ENCODE measurements around the gene MTHFS. TPM values are rescaled to one million over a fixed set of nuclear protein-coding genes. Genes with fewer than 3 reads are reported as not detected.

MTHFS gene
- total RNA-seq, 4 donors from 2014 or later = 4.8 to 11.8 (median 9.9) TPM

- TF ChIP-seq POLR2A (IDR thresholded peaks at IDR 0.05) (no peak), CTCF (IDR thresholded peaks at IDR 0.05) (no peak)
- H3K4me3 ChIP-seq = no peak overlapping the region
- peaks cover 0 to 16% (median 6%) of the 10 kb centered on the region in 3 donors for H3K4me1 ChIP-seq
- H3K27ac ChIP-seq = no peak overlapping the region
- peaks cover 0 to 3% (median 0%) of the 10 kb centered on the region in 4 donors for H3K27me3 ChIP-seq
- 35 to 48% methylated on average over 3 of the region's 3 CpGs for whole genome bisulfite sequencing, 2 donors
- H3K9me3 ChIP-seq = no peaks in the 10 kb centered on the region
- no peaks in the 10 kb centered on the region for H3K36me3 ChIP-seq
- intact Hi-C loops (cut with DNase I) = no loop called here
- no peak for DNase-seq
Observed at GRCh38 chr15:79812541-79812940, 84.3 kb downstream of the MTHFS start.

DNA sequence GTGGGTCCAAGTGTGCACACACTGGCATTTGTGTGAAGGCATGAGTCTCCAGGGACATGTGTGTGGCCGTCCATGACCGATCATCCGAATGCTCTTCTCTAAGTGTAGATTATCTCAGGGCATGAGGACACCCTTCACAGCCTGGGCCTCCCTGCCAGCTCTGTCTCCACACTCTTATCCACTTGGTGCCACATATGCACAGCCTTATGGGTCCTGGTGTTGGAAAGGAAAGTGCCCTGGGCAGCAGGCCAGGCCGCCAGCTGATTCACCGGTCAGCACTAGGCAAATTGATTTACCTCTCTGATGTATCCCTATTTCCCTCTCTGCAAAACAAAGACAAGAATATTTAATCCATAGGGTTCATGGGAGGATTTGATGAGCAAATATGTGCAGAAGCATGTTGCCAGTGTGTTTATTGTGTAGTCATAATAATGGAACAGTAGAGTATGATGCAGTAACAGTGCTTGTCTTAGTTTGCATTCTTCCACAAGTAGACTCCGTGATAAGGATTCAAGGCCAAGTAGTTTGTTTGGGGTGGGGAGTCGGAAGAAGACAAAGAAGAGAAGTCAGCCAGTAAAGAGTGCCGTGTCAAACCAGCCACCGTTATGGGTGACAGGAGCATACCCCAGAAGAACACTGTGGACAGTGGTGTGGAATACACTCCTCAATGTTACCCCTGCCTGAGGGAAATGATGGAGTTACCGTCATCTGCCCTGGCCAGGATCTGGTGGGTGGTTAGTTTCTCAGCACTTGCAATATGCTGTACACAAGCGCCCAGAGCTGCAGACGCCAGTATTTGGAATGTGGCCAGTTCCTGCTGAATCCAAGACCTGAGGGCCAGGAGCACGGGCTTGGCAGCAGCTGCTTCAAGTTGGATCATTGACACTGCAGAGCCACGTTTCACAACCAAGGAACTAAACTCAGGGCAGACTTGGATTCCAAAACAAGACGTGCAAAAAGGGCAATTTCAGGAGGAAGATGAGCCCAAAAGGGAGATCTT lies 85.1 kb downstream of the MTHFS start:
- WGBS, 2 donors = 46 to 48% methylated on average over 11 to 12 of the region's 15 CpGs
- Histone ChIP-seq H3K27me3 (peaks cover 0 to 3% (median 0%) of the 10 kb centered on the region in 4 donors), H3K4me1 (peaks cover 0 to 16% (median 6%) of the 10 kb centered on the region in 3 donors), H3K36me3 (no peaks in the 10 kb centered on the region), H3K4me3 (no peak overlapping the region), H3K27ac (no peak overlapping the region), H3K9me3 (no peaks in the 10 kb centered on the region)
- no peak for DNase-seq
- no peak for TF ChIP-seq CTCF (IDR thresholded peaks at IDR 0.05)
- TF ChIP-seq POLR2A (IDR thresholded peaks at IDR 0.05) = no peak
- intact Hi-C loops (cut with DNase I) = no loop called here

GRCh38 chr15:79804838-79805237 lies 92.0 kb downstream of the MTHFS start:
- no peak overlapping the region for H3K27ac ChIP-seq
- no peaks in the 10 kb centered on the region for H3K36me3 ChIP-seq
- H3K9me3 ChIP-seq = no peaks in the 10 kb centered on the region
- DNase-seq = no peak
- no peaks in the 10 kb centered on the region for H3K4me1 ChIP-seq
- TF ChIP-seq POLR2A (IDR thresholded peaks at IDR 0.05) (no peak), CTCF (IDR thresholded peaks at IDR 0.05) (no peak)
- WGBS, 2 donors = 84 to 100% methylated on average over 2 of the region's 2 CpGs
- no peaks in the 10 kb centered on the region for H3K27me3 ChIP-seq
- intact Hi-C loops (cut with DNase I) = no loop called here
- H3K4me3 ChIP-seq = no peak overlapping the region

- H3K4me3 ChIP-seq = no peak overlapping the region
- H3K27ac ChIP-seq = no peak overlapping the region
- intact Hi-C loops (cut with DNase I) = no loop called here
- no peak for DNase-seq
- TF ChIP-seq POLR2A (IDR thresholded peaks at IDR 0.05) (no peak), CTCF (IDR thresholded peaks at IDR 0.05) (no peak)
- 55 to 68% methylated on average over 2 of the region's 2 CpGs for WGBS, 2 donors
- no peaks in the 10 kb centered on the region for H3K27me3 ChIP-seq
- no peaks in the 10 kb centered on the region for H3K36me3 ChIP-seq
- H3K4me1 ChIP-seq = no peaks in the 10 kb centered on the region
- peaks cover 0 to under 1% (median 0%) of the 10 kb centered on the region in 3 donors for H3K9me3 ChIP-seq
Observed at GRCh38 chr15:79798311-79798710, 98.5 kb downstream of the MTHFS start.

Small RNA genes within 50 kb of the gene (small RNA-seq; reads per million reads assigned to genes)
- 0 reads per million in 4 donors for gene RNU6-667P

Other genes starting within 250 kb of the MTHFS start
- gene BCL2A1, start 74.2 kb upstream of the MTHFS start, total RNA-seq = 1 to 10 TPM in 2 of 4 donors, under 1 TPM in 1, not detected in 1; 0.45 to 2.7 (median 1.2) TPM
- gene ZFAND6, start 162.7 kb upstream of the MTHFS start, total RNA-seq = 100 to 1,000 TPM in 1 of 4 donors, 10 to 100 TPM in 3; 71.1 to 102 (median 82.5) TPM